ENCODE results near the gene SPATC1L.

SPATC1L gene

DNA sequence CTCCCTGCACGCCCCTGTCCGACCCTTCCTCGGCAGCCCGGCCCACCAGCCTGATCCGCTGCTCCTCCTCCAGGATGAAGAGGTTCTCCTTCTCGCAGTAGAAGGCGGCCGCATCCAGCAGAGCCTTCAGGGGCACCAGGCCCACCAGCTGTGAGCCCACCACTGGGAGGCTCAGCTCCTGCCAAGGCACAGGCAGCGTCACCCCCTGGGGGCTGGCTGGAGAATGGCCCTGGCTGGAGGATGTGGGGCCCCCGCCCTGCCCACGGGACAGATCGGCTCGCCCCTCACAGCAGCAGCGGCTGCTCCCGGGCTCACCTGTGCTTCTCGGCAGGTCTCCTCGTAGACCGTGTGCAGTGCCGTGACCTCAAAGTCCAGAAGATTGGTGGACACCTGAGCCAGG lies 34.2 kb downstream of the SPATC1L start:
- H3K27ac ChIP-seq (replicated peaks), result no peak overlapping the region
- DNase-seq (ENCODE audit: low read depth in 1 of 2, low spot score in 1 of 2), result no peak
- TF ChIP-seq GABPA (IDR thresholded peaks at IDR 0.05; ENCODE audit: low read depth) (no peak), POLR2AphosphoS5 (IDR thresholded peaks at IDR 0.05; ENCODE audit: low read depth) (no peak), SPI1 (IDR thresholded peaks at IDR 0.05; ENCODE audit: borderline replicate concordance, low read depth) (no peak)
- TF ChIP-seq, protein P1, sequence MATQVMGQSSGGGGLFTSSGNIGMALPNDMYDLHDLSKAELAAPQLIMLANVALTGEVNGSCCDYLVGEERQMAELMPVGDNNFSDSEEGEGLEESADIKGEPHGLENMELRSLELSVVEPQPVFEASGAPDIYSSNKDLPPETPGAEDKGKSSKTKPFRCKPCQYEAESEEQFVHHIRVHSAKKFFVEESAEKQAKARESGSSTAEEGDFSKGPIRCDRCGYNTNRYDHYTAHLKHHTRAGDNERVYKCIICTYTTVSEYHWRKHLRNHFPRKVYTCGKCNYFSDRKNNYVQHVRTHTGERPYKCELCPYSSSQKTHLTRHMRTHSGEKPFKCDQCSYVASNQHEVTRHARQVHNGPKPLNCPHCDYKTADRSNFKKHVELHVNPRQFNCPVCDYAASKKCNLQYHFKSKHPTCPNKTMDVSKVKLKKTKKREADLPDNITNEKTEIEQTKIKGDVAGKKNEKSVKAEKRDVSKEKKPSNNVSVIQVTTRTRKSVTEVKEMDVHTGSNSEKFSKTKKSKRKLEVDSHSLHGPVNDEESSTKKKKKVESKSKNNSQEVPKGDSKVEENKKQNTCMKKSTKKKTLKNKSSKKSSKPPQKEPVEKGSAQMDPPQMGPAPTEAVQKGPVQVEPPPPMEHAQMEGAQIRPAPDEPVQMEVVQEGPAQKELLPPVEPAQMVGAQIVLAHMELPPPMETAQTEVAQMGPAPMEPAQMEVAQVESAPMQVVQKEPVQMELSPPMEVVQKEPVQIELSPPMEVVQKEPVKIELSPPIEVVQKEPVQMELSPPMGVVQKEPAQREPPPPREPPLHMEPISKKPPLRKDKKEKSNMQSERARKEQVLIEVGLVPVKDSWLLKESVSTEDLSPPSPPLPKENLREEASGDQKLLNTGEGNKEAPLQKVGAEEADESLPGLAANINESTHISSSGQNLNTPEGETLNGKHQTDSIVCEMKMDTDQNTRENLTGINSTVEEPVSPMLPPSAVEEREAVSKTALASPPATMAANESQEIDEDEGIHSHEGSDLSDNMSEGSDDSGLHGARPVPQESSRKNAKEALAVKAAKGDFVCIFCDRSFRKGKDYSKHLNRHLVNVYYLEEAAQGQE (IDR thresholded peaks at IDR 0.05; ENCODE audit: insufficient replicate concordance, low read depth), result no peak
- TF ChIP-seq, protein P2, sequence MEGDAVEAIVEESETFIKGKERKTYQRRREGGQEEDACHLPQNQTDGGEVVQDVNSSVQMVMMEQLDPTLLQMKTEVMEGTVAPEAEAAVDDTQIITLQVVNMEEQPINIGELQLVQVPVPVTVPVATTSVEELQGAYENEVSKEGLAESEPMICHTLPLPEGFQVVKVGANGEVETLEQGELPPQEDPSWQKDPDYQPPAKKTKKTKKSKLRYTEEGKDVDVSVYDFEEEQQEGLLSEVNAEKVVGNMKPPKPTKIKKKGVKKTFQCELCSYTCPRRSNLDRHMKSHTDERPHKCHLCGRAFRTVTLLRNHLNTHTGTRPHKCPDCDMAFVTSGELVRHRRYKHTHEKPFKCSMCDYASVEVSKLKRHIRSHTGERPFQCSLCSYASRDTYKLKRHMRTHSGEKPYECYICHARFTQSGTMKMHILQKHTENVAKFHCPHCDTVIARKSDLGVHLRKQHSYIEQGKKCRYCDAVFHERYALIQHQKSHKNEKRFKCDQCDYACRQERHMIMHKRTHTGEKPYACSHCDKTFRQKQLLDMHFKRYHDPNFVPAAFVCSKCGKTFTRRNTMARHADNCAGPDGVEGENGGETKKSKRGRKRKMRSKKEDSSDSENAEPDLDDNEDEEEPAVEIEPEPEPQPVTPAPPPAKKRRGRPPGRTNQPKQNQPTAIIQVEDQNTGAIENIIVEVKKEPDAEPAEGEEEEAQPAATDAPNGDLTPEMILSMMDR (IDR thresholded peaks at IDR 0.05; ENCODE audit: insufficient read depth, low read length), result no peak
- no peak overlapping the region for H3K4me3 ChIP-seq (replicated peaks; ENCODE audit: insufficient read depth, low read length)
- no peaks in the 10 kb centered on the region for H3K27me3 ChIP-seq (ENCODE audit: insufficient read depth, poor library complexity, severe bottlenecking)

DNA sequence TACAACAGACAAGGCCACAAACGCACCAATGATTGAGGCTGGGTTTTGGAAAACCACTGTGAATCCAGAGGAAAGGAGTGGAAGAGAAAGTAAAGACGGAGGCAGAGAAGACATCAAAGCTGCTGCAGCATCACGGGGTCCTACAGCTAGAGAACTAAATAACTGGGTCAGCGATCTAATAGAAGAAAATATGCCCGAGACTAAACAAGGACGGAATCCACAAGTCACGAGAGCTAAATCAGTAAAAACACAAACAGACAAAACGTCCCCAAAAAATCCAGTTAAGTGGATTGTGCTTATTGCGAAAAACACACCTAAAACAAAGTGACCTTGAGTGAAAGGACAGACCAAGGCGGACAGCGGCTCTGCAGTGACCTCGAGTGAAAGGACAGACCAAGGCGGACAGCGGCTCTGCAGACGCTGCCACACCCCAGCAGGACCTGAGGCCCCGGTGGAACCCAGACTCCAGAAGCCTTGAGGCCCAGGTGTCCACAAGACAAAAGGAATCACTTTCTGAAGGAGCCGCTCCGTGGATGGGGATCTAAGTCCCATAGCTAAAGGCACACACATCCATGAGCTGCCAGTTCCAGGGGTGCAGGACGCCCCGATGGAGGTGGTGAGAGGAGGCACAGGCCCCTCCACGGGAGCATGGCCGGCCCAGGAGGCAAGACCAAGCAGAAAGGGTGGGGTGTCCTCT lies 34.9 kb downstream of the SPATC1L start:
- Histone ChIP-seq H3K27ac (replicated peaks) (no peak overlapping the region), H3K27me3 (ENCODE audit: insufficient read depth, poor library complexity, severe bottlenecking) (no peaks in the 10 kb centered on the region), H3K4me3 (replicated peaks; ENCODE audit: insufficient read depth, low read length) (no peak overlapping the region)
- DNase-seq (ENCODE audit: low read depth in 1 of 2, low spot score in 1 of 2), result no peak
- TF ChIP-seq, protein P2 (IDR thresholded peaks at IDR 0.05; ENCODE audit: insufficient read depth, low read length), result no peak
- no peak for TF ChIP-seq SPI1 (IDR thresholded peaks at IDR 0.05; ENCODE audit: borderline replicate concordance, low read depth)
- no peak for TF ChIP-seq GABPA (IDR thresholded peaks at IDR 0.05; ENCODE audit: low read depth)
- TF ChIP-seq, protein P1 (IDR thresholded peaks at IDR 0.05; ENCODE audit: insufficient replicate concordance, low read depth), result no peak
- no peak for TF ChIP-seq POLR2AphosphoS5 (IDR thresholded peaks at IDR 0.05; ENCODE audit: low read depth)

DNA sequence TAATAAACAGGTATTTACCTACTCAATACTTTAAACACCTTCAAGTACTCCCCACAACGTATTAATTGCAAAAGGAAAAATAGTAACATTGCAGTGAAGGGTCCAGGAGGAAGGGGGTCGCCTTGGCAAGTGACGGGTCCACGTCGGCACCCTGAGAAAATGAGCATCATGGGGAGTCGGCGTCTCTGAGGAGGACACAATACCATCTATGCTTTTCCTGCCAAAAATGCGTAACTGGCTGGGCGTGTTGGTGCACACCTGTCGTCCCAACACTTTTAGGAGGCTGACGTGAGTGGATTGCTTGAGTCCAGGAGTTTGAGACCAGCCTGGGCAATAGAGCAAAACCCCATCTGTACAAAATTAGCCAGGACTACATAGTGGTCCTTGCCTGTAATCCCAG lies 36.2 kb downstream of the SPATC1L start:
- DNase-seq (ENCODE audit: low read depth in 1 of 2, low spot score in 1 of 2), result no peak
- Histone ChIP-seq H3K27ac (replicated peaks) (no peak overlapping the region), H3K27me3 (ENCODE audit: insufficient read depth, poor library complexity, severe bottlenecking) (no peaks in the 10 kb centered on the region), H3K4me3 (replicated peaks; ENCODE audit: insufficient read depth, low read length) (no peak overlapping the region)
- TF ChIP-seq, protein P1 (IDR thresholded peaks at IDR 0.05; ENCODE audit: insufficient replicate concordance, low read depth), result no peak
